HCT116 (cell line): ENCODE data around the gene DMBT1. TPM values are rescaled to one million over a fixed set of nuclear protein-coding genes. Genes with fewer than 3 reads are reported as not detected.

Experiments
- ATAC-seq: fragments of 200-7000 bp; cut with Tn5 transposase; 2 replicates; pipeline ENCODE4 v1.9.1; 2020; ENCODE audit warnings: mild to moderate bottlenecking, moderate library complexity
- Bru-seq: library from RNA; stranded (reverse); fragments of 400-500 nt; gene quantifications from one replicate; lab custom pipeline; 2021; lab: Mats Ljungman, UMichigan
- BruChase-seq, 2 experiments: library from RNA; stranded (reverse); fragments of 400-500 nt; gene quantifications; one replicate each; lab custom pipeline; 2021; lab: Mats Ljungman, UMichigan
- BruUV-seq: library from RNA; stranded (reverse); fragments of 400-500 nt; replicated peaks from 2 replicates; lab custom pipeline; 2021; lab: Mats Ljungman, UMichigan
- CTCF ChIA-PET: fragments of 300-600 bp; sonication (Branson Sonifier 250); formaldehyde crosslinking; loops from one replicate; lab custom pipeline; 2021; ENCODE audit warnings: antibody characterized with exemption; lab: Charles Lee
- POLR2A ChIA-PET: fragments of 300-600, 350-600 bp; sonication (Branson Sonifier 250); formaldehyde crosslinking; loops from one replicate; lab custom pipeline; 2021; ENCODE audit warnings: antibody characterized with exemption; lab: Charles Lee
- RAD21 ChIA-PET, 2 experiments: fragments of 300-600 bp; sonication (Branson Sonifier 250); formaldehyde crosslinking; loops; one replicate each; lab custom pipeline; 2023; ENCODE audit warnings: low total read pairs in 2 of 2; ENCODE audit not compliant: uncharacterized antibody in 2 of 2, unreplicated experiment in 2 of 2, low non-redundant PET in 1 of 2; lab: Charles Lee
- DNase-seq: peaks from one replicate; pipeline ENCODE4 v3.0.0-alpha.2; 2010; ENCODE audit warnings: low read depth, low spot score
- H2AFZ ChIP-seq: fragments of 200-600 bp; shearing (Covaris generic), sonication (generic); 2 replicates; pipeline ENCODE4 v1.6.1; 2017; ENCODE audit warnings: low read depth, mixed run types, mixed read lengths, antibody characterized with exemption, low read length; ENCODE audit not compliant: poor library complexity, severe bottlenecking
- H3K27ac ChIP-seq: 2 replicates; pipeline ENCODE4 v1.5.1; 2012; ENCODE audit warnings: low read depth, low read length
- H3K27me3 ChIP-seq: fragments of 200-600 bp; sonication (generic); 2 replicates; pipeline ENCODE4 v1.6.1; 2016; ENCODE audit warnings: mixed run types, low read length, mixed read lengths; ENCODE audit not compliant: insufficient read depth
- H3K36me3 ChIP-seq, 2 experiments: fragments of 200-500 bp in 1 of 2; fragments of 200-600 bp in 1 of 2; sonication (Bioruptor generic) in 1 of 2; sonication (generic) in 1 of 2; 2 replicates each; pipeline versions ENCODE4 v1.5.1 to v1.6.1; 2014 to 2016; ENCODE audit warnings: low read length in 2 of 2, inconsistent platforms in 1 of 2, mixed read lengths in 1 of 2, mixed run types in 1 of 2; ENCODE audit not compliant: insufficient read depth in 2 of 2, control insufficient read depth in 1 of 2
- H3K4me1 ChIP-seq, 2 experiments: fragments of 200-600 bp in 1 of 2; sonication (generic) in 1 of 2; 2 replicates each; pipeline versions ENCODE4 v1.5.1 to v1.6.1; 2012 to 2017; ENCODE audit warnings: low read length in 2 of 2, inconsistent platforms in 1 of 2, mild to moderate bottlenecking in 1 of 2, mixed read lengths in 1 of 2, mixed run types in 1 of 2, moderate library complexity in 1 of 2; ENCODE audit not compliant: insufficient read depth in 2 of 2, control insufficient read depth in 1 of 2
- H3K4me2 ChIP-seq: fragments of 200-600 bp; sonication (generic); 2 replicates; pipeline ENCODE4 v1.6.1; 2017; ENCODE audit warnings: mixed run types, low read length, mixed read lengths
- H3K4me3 ChIP-seq, 2 experiments: fragments of 200-600 bp in 1 of 2; sonication (generic) in 1 of 2; replicated peaks in 1 of 2; 2 replicates each; pipeline ENCODE4 v1.5.1; 2011 to 2016; ENCODE audit warnings: low read length in 2 of 2, control low read depth in 1 of 2, low read depth in 1 of 2, mild to moderate bottlenecking in 1 of 2, mixed read lengths in 1 of 2, mixed run types in 1 of 2
- H3K79me2 ChIP-seq: fragments of 200-600 bp; sonication (generic); 2 replicates; pipeline ENCODE4 v1.6.1; 2017; ENCODE audit warnings: mild to moderate bottlenecking, mixed run types, low read length, moderate library complexity, mixed read lengths; ENCODE audit not compliant: insufficient read depth
- H3K9ac ChIP-seq: fragments of 200-600 bp; sonication (generic); 2 replicates; pipeline ENCODE4 v1.6.1; 2016; ENCODE audit warnings: low read length, mixed read lengths
- H3K9me2 ChIP-seq: fragments of 200-600 bp; sonication (generic), shearing (Covaris generic); 2 replicates; pipeline ENCODE4 v1.6.1; 2017; ENCODE audit warnings: mixed run types, mild to moderate bottlenecking, moderate library complexity; ENCODE audit not compliant: insufficient read depth
- H3K9me3 ChIP-seq, 2 experiments: fragments of 200-500 bp in 1 of 2; fragments of 200-600 bp in 1 of 2; sonication (Bioruptor generic) in 1 of 2; sonication (generic) in 1 of 2; 2 replicates each; pipeline ENCODE4 v1.6.1; 2014 to 2017; ENCODE audit warnings: low read length in 2 of 2, mixed read lengths in 2 of 2, inconsistent platforms in 1 of 2, low read depth in 1 of 2, mild to moderate bottlenecking in 1 of 2, mixed run types in 1 of 2, moderate library complexity in 1 of 2; ENCODE audit not compliant: control insufficient read depth in 1 of 2, insufficient read depth in 1 of 2
- H4K20me1 ChIP-seq: fragments of 200-600 bp; sonication (generic), shearing (Covaris generic); 2 replicates; pipeline ENCODE4 v1.6.1; 2017; ENCODE audit warnings: mixed run types, mild to moderate bottlenecking, moderate library complexity; ENCODE audit not compliant: insufficient read depth
- CEBPB ChIP-seq: IDR thresholded peaks from 2 replicates; pipeline ENCODE4 v1.6.1; 2012; ENCODE audit warnings: low read depth
- ELF1 ChIP-seq: IDR thresholded peaks from 2 replicates; pipeline ENCODE4 v1.6.1; 2012; ENCODE audit warnings: low read depth, borderline replicate concordance
- EZH2phosphoT487 ChIP-seq: fragments of 200-600 bp; IDR thresholded peaks from 2 replicates; pipeline ENCODE4 v1.6.1; 2018; ENCODE audit warnings: antibody characterized with exemption, borderline replicate concordance
- FOSL1 ChIP-seq: IDR thresholded peaks from 2 replicates; pipeline ENCODE4 v1.6.1; 2012; ENCODE audit warnings: low read depth
- MAX ChIP-seq: IDR thresholded peaks from 2 replicates; pipeline ENCODE4 v1.6.1; 2012
- REST ChIP-seq: IDR thresholded peaks from 2 replicates; pipeline ENCODE4 v1.6.1; 2012; ENCODE audit warnings: low read depth
- SIN3A ChIP-seq: IDR thresholded peaks from 2 replicates; pipeline ENCODE4 v1.6.1; 2012; ENCODE audit warnings: low read depth
- SP1 ChIP-seq: IDR thresholded peaks from 2 replicates; pipeline ENCODE4 v1.6.1; 2012; ENCODE audit warnings: low read depth
- TCF7L2 ChIP-seq: IDR thresholded peaks from 2 replicates; pipeline ENCODE4 v1.7.0; 2011; ENCODE audit warnings: borderline replicate concordance, inconsistent platforms; ENCODE audit not compliant: insufficient read depth, insufficient read length; ENCODE audit errors: extremely low read depth
- YY1 ChIP-seq: IDR thresholded peaks from 2 replicates; pipeline ENCODE4 v1.6.1; 2011; ENCODE audit warnings: low read length, low read depth, moderate library complexity, mild to moderate bottlenecking; ENCODE audit not compliant: insufficient replicate concordance; ENCODE audit errors: extremely low read depth
- ZBTB33 ChIP-seq: IDR thresholded peaks from 2 replicates; pipeline ENCODE4 v1.6.1; 2011; ENCODE audit warnings: mild to moderate bottlenecking, low read length, moderate library complexity; ENCODE audit not compliant: insufficient replicate concordance; ENCODE audit errors: extremely low read depth
- ZFX ChIP-seq: fragments of 450-650 bp; IDR thresholded peaks from 2 replicates; pipeline ENCODE4 v1.6.1; 2017
- ZNF274 ChIP-seq: fragments of 200-500 bp; sonication (Bioruptor generic); IDR thresholded peaks from 2 replicates; pipeline ENCODE4 v1.6.1; 2014; ENCODE audit warnings: mild to moderate bottlenecking, low read depth, low read length, inconsistent platforms
- intact Hi-C: fragments of 100-400 bp; cut with micrococcal nuclease; formaldehyde crosslinking; loops from 2 replicates; pipeline ENCODE4 v1.10.0; 2022
- long read RNA-seq: library from polyadenylated mRNA; unstranded; transcript quantifications from one replicate; pipeline ENCODE4 v2.0.0, GENCODE V29; 2021; ENCODE audit not compliant: unreplicated experiment
- polyA plus RNA-seq: library from polyadenylated mRNA; unstranded; fragments of >200 nt; gene quantifications from 2 replicates; pipeline ENCODE4 v1.2.1, GENCODE V29; 2012; ENCODE audit warnings: missing spikeins
- total RNA-seq: library from RNA; stranded (reverse); gene quantifications from one replicate; pipeline ENCODE4 v1.2.1, GENCODE V29; 2021; ENCODE audit not compliant: unreplicated experiment

The DMBT1 gene
- 0.17 TPM for total RNA-seq
- 0.18 and 0.35 TPM in 2 replicates for polyA plus RNA-seq
- percentile 4 among the genes with signal in this experiment for Bru-seq, nascent RNA
- percentile 5 among the genes with signal in this experiment for BruChase-seq, experiment 1, labeled RNA remaining after a 6-hour chase
- BruChase-seq, experiment 2, labeled RNA remaining after a 2-hour chase, result percentile 3 among the genes with signal in this experiment
- long read RNA-seq, result 0 reads

GRCh38 chr10:122560279-122560804 is at the start of gene DMBT1:
TSS of gene DMBT1 (plus strand) at chr10:122560754. CDS start at chr10:122560771, 17 bp downstream.
- Histone ChIP-seq H3K27me3 (peaks cover 54% of the 10 kb centered on the region), H3K79me2 (no peaks in the 10 kb centered on the region), H3K4me3 (no peak within 1 kb of the TSS), H3K9ac (no peak within 1 kb of the TSS), H3K9me2 (no peaks in the 10 kb centered on the region), H4K20me1 (no peaks in the 10 kb centered on the region), H3K36me3 (no peaks in the 10 kb centered on the region), H3K4me1 (peaks cover 0 to 8% of the 10 kb centered on the region in 2 experiments; a peak in 1 of 4 replicates), H2AFZ (no peak within 1 kb of the TSS), H3K9me3 (no peaks in the 10 kb centered on the region), H3K4me2 (no peak within 1 kb of the TSS), H3K27ac (no peak within 1 kb of the TSS)
- POLR2A ChIA-PET, result no interaction called here
- ATAC-seq, result no peak
- RAD21 ChIA-PET, result no interaction called here
- CTCF ChIA-PET, result no interaction called here
- no TSS peak for BruUV-seq
- intact Hi-C loops, result loop anchor here (10.0 kb wide), 1 partner anchor 416 kb away; no protein-coding TSS in a partner anchor
- TF ChIP-seq ZNF274 (no peak), MAX (no peak), ZFX (no peak), ELF1 (no peak), YY1 (no peak)
- TF ChIP-seq, all 23 proteins: peak for 0
- DNase-seq, result no peak

DNA sequence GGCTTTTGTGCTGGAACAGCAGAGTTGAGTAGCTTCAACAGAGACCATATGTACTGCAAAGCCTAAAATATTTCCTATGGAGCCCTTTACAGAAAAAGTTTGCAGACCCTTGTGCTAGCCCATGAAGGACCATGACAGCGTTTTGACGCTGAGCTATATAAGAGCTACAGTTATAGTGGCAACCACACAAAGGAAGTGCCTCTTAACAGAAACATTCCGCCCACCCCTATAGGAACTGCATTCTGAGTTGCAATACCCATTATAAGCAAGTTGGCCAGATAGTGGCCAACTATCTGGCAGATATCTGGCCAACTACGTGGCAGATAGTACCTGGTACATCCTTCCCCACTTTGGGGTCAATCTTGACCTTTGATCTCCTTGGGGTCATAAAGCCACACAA is 47.5 kb upstream of the DMBT1 start:
- Histone ChIP-seq H3K27ac (no peak overlapping the region), H2AFZ (no peak overlapping the region), H3K36me3 (no peaks in the 10 kb centered on the region), H3K79me2 (no peaks in the 10 kb centered on the region), H3K4me3 (no peak overlapping the region), H3K4me1 (no peaks in the 10 kb centered on the region), H3K9me3 (no peaks in the 10 kb centered on the region), H4K20me1 (no peaks in the 10 kb centered on the region), H3K4me2 (no peak overlapping the region), H3K27me3 (no peaks in the 10 kb centered on the region), H3K9me2 (no peaks in the 10 kb centered on the region), H3K9ac (no peak overlapping the region)
- CTCF ChIA-PET, result no interaction called here
- DNase-seq, result no peak
- RAD21 ChIA-PET, result no interaction called here
- no TSS peak for BruUV-seq
- intact Hi-C loops, result no loop called here
- POLR2A ChIA-PET, result no interaction called here
- no peak for ATAC-seq
- TF ChIP-seq FOSL1 (no peak), MAX (no peak), EZH2phosphoT487 (no peak), CEBPB (no peak), SP1 (no peak), ZBTB33 (no peak), TCF7L2 (no peak), SIN3A (no peak), REST (no peak)
